PFSK-1 (cell line): ENCODE results near the gene MEF2C.

Experiments used
- FOXP2 ChIP-seq: optimal IDR thresholded peaks from 2 replicates; pipeline ENCODE3; 2011; ENCODE audit warnings: borderline replicate concordance, control low read depth, inconsistent platforms; ENCODE audit not compliant: insufficient read depth; ENCODE audit errors: extremely low read length, extremely low read depth
- POLR2AphosphoS5 ChIP-seq: IDR thresholded peaks from 2 replicates; pipeline ENCODE4 v1.6.1; 2012; ENCODE audit warnings: low read depth, mild to moderate bottlenecking, control low read depth, low read length, moderate library complexity
- REST ChIP-seq, 2 experiments: IDR thresholded peaks; 2 replicates each; pipeline versions ENCODE4 v1.6.1 to v1.8.0; 2011 to 2012; ENCODE audit warnings: low read depth in 2 of 2, low read length in 2 of 2, control low read depth in 1 of 2, inconsistent platforms in 1 of 2, mild to moderate bottlenecking in 1 of 2, moderate library complexity in 1 of 2; ENCODE audit not compliant: insufficient read depth in 1 of 2
- SIN3A ChIP-seq: IDR thresholded peaks from 2 replicates; pipeline ENCODE4 v1.6.1; 2012; ENCODE audit warnings: mild to moderate bottlenecking, low read length, moderate library complexity, borderline replicate concordance; ENCODE audit not compliant: insufficient read depth
- TAF1 ChIP-seq: IDR thresholded peaks from 2 replicates; pipeline ENCODE4 v1.6.1; 2012; ENCODE audit warnings: low read length, control low read depth, borderline replicate concordance; ENCODE audit not compliant: insufficient read depth

DNA sequence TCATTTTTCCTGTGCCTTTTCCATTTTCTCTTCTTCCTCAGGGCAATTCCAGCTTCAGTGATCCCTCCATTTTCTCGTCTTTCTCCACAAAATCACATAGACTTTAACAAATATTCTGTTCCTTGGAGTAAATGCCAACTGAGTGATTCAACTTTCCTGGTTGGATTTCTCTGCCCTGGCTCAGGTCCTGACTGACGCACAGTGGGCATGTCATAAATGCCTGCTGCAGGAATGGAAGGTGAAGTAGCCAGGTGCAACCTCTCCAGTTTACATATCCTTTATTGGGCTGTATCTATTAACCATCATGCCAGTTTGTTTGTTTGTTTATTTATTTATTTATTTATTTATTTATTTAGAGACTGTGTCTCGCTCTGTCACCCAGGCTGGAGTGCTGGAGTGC lies 95.1 kb downstream of the MEF2C start:
- TF ChIP-seq TAF1: no peak
- no peak for TF ChIP-seq SIN3A
- no peak for TF ChIP-seq POLR2AphosphoS5
- TF ChIP-seq REST (IDR thresholded peaks at IDR 0.05; ENCODE audit: insufficient read depth in 1 of 2, low read depth in 2 of 2, low read length in 2 of 2): no peak
- TF ChIP-seq FOXP2: no peak
